ENCODE measurements around the gene TSPAN9. TPM values are rescaled to one million over a fixed set of nuclear protein-coding genes. Genes with fewer than 3 reads are reported as not detected.
A peak's percentile ranks its signal among the peaks of the same experiment; 100 is the strongest.

The TSPAN9 gene
- total RNA-seq, 1 experiment from 2014 or later, result 35.5 TPM

DNA sequence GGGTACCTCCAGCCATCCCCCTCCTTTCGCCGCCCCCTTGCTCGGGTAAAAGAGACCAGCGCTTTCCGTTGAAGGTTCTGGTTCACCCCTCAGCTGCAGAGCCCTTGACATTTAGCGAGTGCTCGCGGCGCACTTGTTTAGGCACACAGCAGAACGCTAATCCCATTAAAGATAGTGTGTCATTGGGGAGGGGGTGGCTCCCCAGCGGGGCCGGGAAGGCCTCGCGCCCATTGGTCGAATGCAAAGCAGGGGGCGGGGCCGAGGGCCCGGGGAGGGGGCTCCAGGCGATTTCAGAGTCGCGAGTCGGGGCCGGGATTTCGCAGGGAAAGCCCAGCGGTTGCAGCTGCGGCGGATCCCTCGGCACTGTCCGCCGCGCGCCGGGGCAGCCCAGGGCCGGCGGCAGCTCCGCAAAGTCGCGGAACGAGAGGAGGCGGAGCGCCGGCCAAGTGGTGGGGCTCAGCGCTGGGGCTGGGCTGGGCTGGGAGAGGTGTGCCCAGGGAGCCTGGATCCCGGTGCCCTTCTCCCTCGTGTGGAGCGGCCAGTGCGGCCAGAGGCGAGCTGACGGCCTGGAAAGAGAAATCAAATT lies 122.9 kb downstream of the TSPAN9 start:
- CTCF ChIA-PET, result interaction anchor here (0.8 kb wide), 1 partner anchor 48 kb away, joined by 3 read pairs; no protein-coding TSS in a partner anchor
- peaks cover 30% of the 10 kb centered on the region for H3K4me1 ChIP-seq (ENCODE audit: insufficient read depth, low read length, poor library complexity, severe bottlenecking)
- DNase-seq (ENCODE audit: low spot score), result peak; percentile 93
- H3K9me3 ChIP-seq (ENCODE audit: low read depth, low read length, poor library complexity, severe bottlenecking), result no peaks in the 10 kb centered on the region
- no peak overlapping the region for H3K27ac ChIP-seq (ENCODE audit: low read depth, low read length, poor library complexity, severe bottlenecking)
- peaks cover 6% of the 10 kb centered on the region for H3K27me3 ChIP-seq (replicated peaks; ENCODE audit: insufficient read depth, low read depth, low read length, poor library complexity)
- H3K4me3 ChIP-seq (ENCODE audit: low read depth, low read length, poor library complexity, severe bottlenecking), result peak overlapping the region; percentile 53
- intact Hi-C loops (cut with micrococcal nuclease; ENCODE audit: unreplicated experiment), result loop anchor here (2.0 to 5.0 kb wide), 2 partner anchors 43 to 123 kb away; partner anchors contain the start of gene TSPAN9
- POLR2A ChIA-PET (ENCODE audit: low non-redundant PET), result no interaction called here
- H3K36me3 ChIP-seq (ENCODE audit: insufficient read depth, low read length, poor library complexity, severe bottlenecking), result no peaks in the 10 kb centered on the region
- BruUV-seq (replicated peaks), result no TSS peak
- no peak for TF ChIP-seq EZH2 (IDR thresholded peaks at IDR 0.05; ENCODE audit: borderline replicate concordance, low read depth, low read length, poor library complexity, severe bottlenecking)
- TF ChIP-seq, protein P1, sequence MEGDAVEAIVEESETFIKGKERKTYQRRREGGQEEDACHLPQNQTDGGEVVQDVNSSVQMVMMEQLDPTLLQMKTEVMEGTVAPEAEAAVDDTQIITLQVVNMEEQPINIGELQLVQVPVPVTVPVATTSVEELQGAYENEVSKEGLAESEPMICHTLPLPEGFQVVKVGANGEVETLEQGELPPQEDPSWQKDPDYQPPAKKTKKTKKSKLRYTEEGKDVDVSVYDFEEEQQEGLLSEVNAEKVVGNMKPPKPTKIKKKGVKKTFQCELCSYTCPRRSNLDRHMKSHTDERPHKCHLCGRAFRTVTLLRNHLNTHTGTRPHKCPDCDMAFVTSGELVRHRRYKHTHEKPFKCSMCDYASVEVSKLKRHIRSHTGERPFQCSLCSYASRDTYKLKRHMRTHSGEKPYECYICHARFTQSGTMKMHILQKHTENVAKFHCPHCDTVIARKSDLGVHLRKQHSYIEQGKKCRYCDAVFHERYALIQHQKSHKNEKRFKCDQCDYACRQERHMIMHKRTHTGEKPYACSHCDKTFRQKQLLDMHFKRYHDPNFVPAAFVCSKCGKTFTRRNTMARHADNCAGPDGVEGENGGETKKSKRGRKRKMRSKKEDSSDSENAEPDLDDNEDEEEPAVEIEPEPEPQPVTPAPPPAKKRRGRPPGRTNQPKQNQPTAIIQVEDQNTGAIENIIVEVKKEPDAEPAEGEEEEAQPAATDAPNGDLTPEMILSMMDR (conservative IDR thresholded peaks at IDR 0.05; ENCODE audit: low read depth, low read length), result no peak

DNA sequence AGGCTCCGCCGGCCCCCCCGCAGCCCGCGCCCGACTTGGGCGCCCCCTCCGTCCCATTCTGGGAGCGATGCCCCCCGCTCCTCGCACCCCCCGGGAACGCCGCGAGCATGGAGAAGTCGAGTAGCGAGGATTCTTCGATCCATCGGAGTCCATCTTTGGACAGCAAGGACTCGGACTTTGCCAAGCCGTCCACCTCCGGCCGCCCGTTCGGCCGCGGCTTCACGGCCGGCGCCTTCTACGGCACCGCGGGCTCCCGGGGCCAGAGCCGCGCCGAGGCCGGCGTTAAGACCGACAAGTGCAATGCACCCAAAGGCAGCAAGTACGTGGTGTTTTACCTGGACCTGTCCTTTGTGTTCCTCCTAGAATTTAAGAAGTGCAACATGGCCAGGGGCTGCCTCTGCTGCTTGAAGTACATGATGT lies 123.6 kb downstream of the TSPAN9 start:
- DNase-seq (ENCODE audit: low spot score), result no peak
- H3K4me1 ChIP-seq (ENCODE audit: insufficient read depth, low read length, poor library complexity, severe bottlenecking), result peaks cover 28% of the 10 kb centered on the region
- peaks cover 6% of the 10 kb centered on the region for H3K27me3 ChIP-seq (replicated peaks; ENCODE audit: insufficient read depth, low read depth, low read length, poor library complexity)
- TF ChIP-seq EZH2 (IDR thresholded peaks at IDR 0.05; ENCODE audit: borderline replicate concordance, low read depth, low read length, poor library complexity, severe bottlenecking), result no peak
- TF ChIP-seq, protein P1 (conservative IDR thresholded peaks at IDR 0.05; ENCODE audit: low read depth, low read length), result no peak
- no peaks in the 10 kb centered on the region for H3K36me3 ChIP-seq (ENCODE audit: insufficient read depth, low read length, poor library complexity, severe bottlenecking)
- no peaks in the 10 kb centered on the region for H3K9me3 ChIP-seq (ENCODE audit: low read depth, low read length, poor library complexity, severe bottlenecking)
- intact Hi-C loops (cut with micrococcal nuclease; ENCODE audit: unreplicated experiment), result loop anchor here (2.0 to 5.0 kb wide), 2 partner anchors 44 to 124 kb away; partner anchors contain the start of gene TSPAN9
- no TSS peak for BruUV-seq (replicated peaks)
- H3K27ac ChIP-seq (ENCODE audit: low read depth, low read length, poor library complexity, severe bottlenecking), result no peak overlapping the region
- peak overlapping the region; percentile 53 for H3K4me3 ChIP-seq (ENCODE audit: low read depth, low read length, poor library complexity, severe bottlenecking)
- ChIA-PET POLR2A (ENCODE audit: low non-redundant PET) (no interaction called here), CTCF (interaction anchor here (0.8 kb wide), 1 partner anchor 49 kb away, joined by 3 read pairs; no protein-coding TSS in a partner anchor)

DNA sequence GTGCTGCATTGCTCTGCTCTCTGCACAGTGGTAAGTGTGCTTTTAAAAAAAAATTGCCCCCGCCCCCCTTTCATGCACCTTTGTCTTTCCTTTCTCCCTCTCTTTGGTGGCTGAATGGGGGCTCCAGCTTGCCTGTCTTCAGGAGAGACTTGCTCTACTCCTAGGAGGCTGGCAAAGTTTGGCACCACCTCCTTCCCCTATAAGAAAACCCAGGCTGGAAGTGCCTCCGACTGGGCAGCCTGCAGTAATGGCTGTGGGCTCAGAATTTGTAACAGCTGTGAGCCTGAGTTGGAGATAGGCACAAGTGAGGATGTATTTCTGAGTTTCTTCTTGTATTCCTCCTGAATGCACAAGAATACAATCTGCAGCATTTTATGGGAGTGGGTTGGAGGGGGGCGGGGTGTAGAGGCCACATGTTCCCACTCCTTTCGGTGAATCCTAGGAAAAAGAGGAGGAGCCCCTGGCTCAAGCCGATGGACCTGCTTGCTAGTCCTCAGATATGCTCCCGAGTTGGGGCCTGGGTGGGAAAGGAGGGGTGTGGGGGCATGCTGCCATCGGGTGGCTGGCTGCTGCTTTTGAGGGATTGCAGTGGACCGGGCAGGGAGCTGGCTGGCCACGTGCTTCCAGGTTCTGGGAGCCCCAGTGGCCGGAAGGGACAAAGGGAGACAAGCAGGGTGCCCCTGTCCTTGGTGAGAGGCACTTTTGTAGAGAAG lies 124.3 kb downstream of the TSPAN9 start:
- BruUV-seq (replicated peaks), result no TSS peak
- Histone ChIP-seq H3K27ac (ENCODE audit: low read depth, low read length, poor library complexity, severe bottlenecking) (no peak overlapping the region), H3K27me3 (replicated peaks; ENCODE audit: insufficient read depth, low read depth, low read length, poor library complexity) (peaks cover 6% of the 10 kb centered on the region), H3K9me3 (ENCODE audit: low read depth, low read length, poor library complexity, severe bottlenecking) (no peaks in the 10 kb centered on the region), H3K36me3 (ENCODE audit: insufficient read depth, low read length, poor library complexity, severe bottlenecking) (no peaks in the 10 kb centered on the region), H3K4me3 (ENCODE audit: low read depth, low read length, poor library complexity, severe bottlenecking) (peak overlapping the region; percentile 53), H3K4me1 (ENCODE audit: insufficient read depth, low read length, poor library complexity, severe bottlenecking) (peaks cover 28% of the 10 kb centered on the region)
- no peak for TF ChIP-seq EZH2 (IDR thresholded peaks at IDR 0.05; ENCODE audit: borderline replicate concordance, low read depth, low read length, poor library complexity, severe bottlenecking)
- TF ChIP-seq, protein P1 (conservative IDR thresholded peaks at IDR 0.05; ENCODE audit: low read depth, low read length), result no peak
- CTCF ChIA-PET, result interaction anchor here (0.7 to 1.2 kb wide), 2 partner anchors 24 to 128 kb away, joined by 3 to 4 read pairs; no protein-coding TSS in a partner anchor
- intact Hi-C loops (cut with micrococcal nuclease; ENCODE audit: unreplicated experiment), result loop anchor here (2.0 to 5.0 kb wide), 3 partner anchors 44 to 125 kb away; partner anchors contain the start of gene TSPAN9
- POLR2A ChIA-PET (ENCODE audit: low non-redundant PET), result no interaction called here
- no peak for DNase-seq (ENCODE audit: low spot score)
